VCaP (cell line): ENCODE measurements around the gene OR4K2.
"Not testable (repeated sequence)": the region's sequence is repeated elsewhere in the genome, so short reads cannot be mapped to it uniquely, and the experiment has no call there.

Source experiments
- H3K27ac ChIP-seq: fragments of 450-650 bp; 2 replicates; pipeline ENCODE4 v1.5.1; 2017
- CTCF ChIP-seq: fragments of 450-650 bp; conservative IDR thresholded peaks from 2 replicates; pipeline ENCODE4 v1.5.1; 2017; ENCODE audit warnings: mild to moderate bottlenecking, moderate library complexity

Gene OR4K2

GRCh38 chr14:19874842-19875241 is at the start of gene OR4K2:
Gene OR4K2, plus strand, starts transcription at chr14:19875142. Its CDS starts 1,126 bp downstream, at chr14:19876268.
- no peak for TF ChIP-seq CTCF
- H3K27ac ChIP-seq = no peak within 1 kb of the TSS

GRCh38 chr14:19827626-19828244 is 47.2 kb upstream of the OR4K2 start:
- H3K27ac ChIP-seq = not testable (repeated sequence)

- TF ChIP-seq CTCF = no peak
- no peak overlapping the region for H3K27ac ChIP-seq
Measured at GRCh38 chr14:19828314-19828713, 46.6 kb upstream of the OR4K2 start.

GRCh38 chr14:19834203-19834848 is 40.6 kb upstream of the OR4K2 start:
- H3K27ac ChIP-seq = not testable (repeated sequence)

GRCh38 chr14:19838433-19838832 is 36.5 kb upstream of the OR4K2 start:
- no peak for TF ChIP-seq CTCF
- no peak overlapping the region for H3K27ac ChIP-seq

GRCh38 chr14:19851365-19851764 is 23.6 kb upstream of the OR4K2 start:
- no peak for TF ChIP-seq CTCF
- H3K27ac ChIP-seq = no peak overlapping the region

GRCh38 chr14:19866061-19866669 is 8.8 kb upstream of the OR4K2 start:
- H3K27ac ChIP-seq = not testable (repeated sequence)

GRCh38 chr14:19873178-19873577 is 1.8 kb upstream of the OR4K2 start:
- no peak for TF ChIP-seq CTCF
- H3K27ac ChIP-seq = no peak overlapping the region

GRCh38 chr14:19878029-19878642 is 3.2 kb downstream of the OR4K2 start:
- peak; percentile 83 for TF ChIP-seq CTCF
- H3K27ac ChIP-seq = no peak overlapping the region
